ENCODE data around the gene PCBP3.
"Not testable (repeated sequence)": the region's sequence is repeated elsewhere in the genome, so short reads cannot be mapped to it uniquely, and the experiment has no call there.

The PCBP3 gene

DNA sequence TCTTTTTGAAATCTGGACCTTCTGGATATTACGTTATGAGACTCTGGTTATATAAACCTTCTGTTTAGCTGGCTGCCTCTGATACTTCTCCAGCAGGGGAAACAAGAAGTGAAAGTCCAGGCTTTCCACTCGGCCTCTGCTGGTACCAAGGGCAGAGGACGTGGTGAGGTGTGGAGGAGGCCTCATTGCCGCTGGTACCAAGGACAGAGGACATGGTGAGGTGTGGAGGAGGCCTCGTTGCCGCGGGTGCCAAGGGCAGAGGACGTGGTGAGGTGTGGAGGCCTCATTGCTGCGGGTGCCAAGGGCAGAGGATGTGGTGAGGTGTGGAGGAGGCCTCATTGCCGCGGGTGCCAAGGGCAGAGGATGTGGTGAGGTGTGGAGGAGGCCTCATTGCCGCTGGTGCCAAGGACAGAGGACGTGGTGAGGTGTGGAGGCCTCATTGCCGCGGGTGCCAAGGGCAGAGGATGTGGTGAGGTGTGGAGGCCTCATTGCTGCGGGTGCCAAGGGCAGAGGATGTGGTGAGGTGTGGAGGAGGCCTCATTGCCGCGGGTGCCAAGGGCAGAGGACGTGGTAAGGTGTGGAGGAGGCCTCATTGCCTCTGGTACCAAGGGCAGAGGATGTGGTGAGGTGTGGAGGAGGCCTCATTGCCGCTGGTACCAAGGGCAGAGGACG, 242.5 kb downstream of the PCBP3 start:
- peak; percentile 57 to 63 for DNase-seq

DNA sequence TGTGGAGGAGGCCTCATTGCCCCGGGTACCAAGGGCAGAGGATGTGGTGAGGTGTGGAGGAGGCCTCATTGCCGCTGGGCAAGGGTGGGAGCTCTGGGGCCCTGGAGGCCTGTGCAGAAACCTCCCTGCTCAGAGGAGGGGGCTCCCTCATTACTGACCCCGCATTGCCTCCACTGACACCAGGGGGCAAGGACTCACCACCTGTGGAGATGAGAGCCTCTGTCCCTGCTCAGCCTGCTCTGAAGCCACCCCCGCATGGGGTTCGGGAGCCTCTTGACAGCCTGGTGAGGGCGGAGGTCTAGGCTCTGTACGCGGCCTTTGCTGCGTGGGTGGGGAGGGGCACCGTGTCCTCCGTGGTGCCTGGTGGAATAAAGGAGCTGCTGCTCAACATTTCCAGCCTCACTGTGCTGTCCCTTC, 243.1 kb downstream of the PCBP3 start:
- no peak for DNase-seq

DNA sequence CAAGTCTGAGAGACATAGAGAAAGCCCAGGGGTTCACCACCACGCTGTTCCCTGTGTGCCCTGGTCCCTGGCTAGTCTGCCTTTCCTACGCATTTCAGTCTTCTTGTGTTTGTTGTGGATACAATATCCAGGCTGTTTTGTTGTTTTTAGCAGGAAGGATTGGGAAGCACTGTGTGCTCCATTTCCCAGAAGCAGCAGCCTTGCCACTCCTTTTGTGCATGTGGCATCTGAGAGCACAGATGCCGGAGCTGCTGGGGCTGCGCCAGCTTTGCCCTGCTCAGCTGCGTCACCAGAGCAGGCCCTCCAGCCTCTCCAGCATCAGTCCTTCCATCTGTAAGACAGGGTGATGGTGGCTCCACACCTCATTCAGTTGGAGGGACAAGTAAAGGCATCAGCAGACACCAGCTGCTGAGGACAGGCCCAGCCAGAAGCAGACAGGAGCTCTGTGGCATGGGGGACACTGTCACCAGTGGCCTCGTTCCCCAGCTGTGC, 243.6 kb downstream of the PCBP3 start:
- no peak for DNase-seq

GRCh38 chr21:45887788-45888187, 244.3 kb downstream of the PCBP3 start:
- no peak for DNase-seq

GRCh38 chr21:45888386-45889009, 245.0 kb downstream of the PCBP3 start:
- DNase-seq, result no peak

DNA sequence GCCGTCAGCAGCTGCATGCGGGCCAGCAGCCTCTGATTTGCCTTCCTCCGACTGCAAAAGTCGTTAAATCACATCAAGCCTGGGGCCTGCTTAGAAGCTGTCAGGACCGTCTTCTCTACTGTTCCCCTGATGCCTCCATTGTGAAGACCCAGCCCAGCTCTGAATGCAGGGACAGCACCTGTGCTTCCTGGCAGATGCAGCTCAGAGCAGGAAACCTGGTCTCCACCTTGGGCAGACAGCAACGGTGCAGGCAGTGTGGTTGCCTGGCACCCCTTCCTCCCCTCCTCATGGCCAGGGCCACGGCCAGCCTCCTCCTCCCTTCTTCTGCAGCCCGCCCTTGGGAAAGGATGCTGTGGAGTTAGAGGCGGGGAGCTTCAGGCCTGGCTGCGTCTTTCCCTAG, 245.7 kb downstream of the PCBP3 start:
- no peak for DNase-seq

DNA sequence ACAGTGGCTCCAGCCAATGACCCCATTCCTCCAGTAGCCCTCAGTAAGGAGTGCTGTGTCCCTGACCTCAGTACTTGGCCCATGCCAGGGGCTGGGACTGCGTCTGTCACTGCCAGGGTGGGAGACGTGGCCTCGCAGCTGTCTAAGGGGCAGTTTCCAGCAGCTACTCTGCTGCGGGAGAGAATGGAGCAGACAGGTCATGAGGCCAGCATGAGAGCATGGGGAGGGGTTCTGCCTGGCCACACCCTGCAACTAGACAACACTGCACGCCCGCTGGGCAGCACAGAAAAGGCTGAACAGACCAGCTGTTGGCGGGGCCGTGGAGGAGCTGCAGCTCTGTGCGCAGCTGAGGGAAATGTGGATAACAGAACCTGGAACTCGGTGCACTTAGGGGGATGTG, 246.4 kb downstream of the PCBP3 start:
- DNase-seq, result no peak

- no peak for DNase-seq
Observed at GRCh38 chr21:45891388-45892155, 248.0 kb downstream of the PCBP3 start.

GRCh38 chr21:45892156-45892915, 248.8 kb downstream of the PCBP3 start:
- DNase-seq, result peak; percentile 41 to 58

GRCh38 chr21:45892916-45893739, 249.6 kb downstream of the PCBP3 start:
- DNase-seq, result no peak

DNA sequence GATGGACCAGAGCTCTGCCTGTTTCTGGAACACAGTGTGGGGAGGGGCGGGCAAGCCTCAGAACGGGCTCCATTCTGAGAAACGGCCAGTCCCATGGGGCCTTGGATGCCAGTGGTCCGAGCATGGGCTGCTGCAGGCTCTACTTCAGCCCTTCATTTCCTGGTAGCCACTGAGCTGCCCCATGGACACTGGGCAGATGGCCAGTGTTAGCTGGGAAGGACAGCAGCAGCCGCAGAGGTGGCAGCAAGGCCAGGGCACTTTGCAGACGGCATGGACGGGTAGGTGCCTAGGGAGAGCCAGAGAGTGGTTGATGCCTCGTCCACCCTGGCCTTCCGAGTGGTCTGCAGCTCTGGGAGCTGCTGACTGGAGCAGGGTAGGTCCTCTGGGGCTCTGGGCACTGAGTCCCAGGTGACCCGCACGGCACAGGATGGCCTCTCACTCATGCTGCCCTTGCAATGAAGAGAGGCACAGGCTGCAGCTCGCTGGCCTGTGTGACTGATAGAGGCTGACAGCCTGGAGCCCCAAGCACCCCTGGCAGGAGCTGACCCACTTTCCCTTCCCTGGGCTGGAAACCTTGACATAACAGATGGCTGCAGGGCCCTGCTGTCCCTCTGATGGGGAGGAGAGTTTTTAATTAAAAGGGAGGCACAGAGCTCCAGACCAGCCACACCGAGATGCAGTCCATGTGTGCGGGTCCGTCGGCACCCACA, 250.4 kb downstream of the PCBP3 start:
- DNase-seq, result no peak

- DNase-seq, result no peak
Observed at GRCh38 chr21:45894450-45894825, 250.9 kb downstream of the PCBP3 start.

GRCh38 chr21:45894906-45895777, 251.6 kb downstream of the PCBP3 start:
- no peak for DNase-seq

GRCh38 chr21:45895778-45896370, 252.3 kb downstream of the PCBP3 start:
- no peak for DNase-seq

- not testable (repeated sequence) for DNase-seq
Observed at GRCh38 chr21:45896431-45896830, 252.9 kb downstream of the PCBP3 start.

DNA sequence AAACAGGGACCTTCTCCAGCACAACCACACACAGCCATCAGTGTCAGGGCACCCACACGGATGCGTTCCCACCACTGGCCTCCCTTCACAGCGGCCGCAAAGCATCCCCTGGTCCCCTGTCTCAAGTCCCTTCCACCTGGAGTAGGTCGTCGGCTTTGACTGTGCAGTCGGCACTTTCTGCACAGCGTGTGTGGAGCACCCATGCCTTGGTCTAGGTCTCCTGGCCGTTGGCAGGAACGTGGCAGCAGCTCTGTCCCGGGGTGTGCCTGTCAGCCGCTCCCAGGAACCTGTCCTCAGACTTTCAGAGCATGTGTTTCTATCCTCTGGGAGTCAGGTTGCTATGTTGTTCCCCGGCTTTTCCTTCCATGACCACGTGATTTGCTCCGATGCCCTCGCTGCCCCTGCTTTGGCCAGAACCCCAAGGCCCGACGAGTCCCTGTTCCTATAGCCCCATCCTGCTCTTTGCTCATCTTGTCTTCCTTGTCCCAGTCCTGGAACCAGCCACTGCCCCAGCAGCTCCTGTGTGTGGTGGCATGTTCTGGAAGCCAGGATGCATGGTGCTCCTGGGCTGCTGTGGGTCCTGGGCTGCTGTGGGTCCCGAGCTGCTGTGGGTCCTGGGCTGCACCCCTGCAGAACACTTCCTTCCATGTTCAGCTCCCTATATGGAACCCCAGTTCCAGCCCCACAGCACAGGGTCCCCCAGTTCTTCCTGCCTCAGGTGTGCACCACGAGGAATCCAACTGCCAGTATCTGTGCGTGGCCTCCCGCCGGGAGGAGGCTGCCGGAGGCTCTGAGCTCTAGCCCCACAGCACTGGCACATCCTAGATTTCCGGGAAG, 253.9 kb downstream of the PCBP3 start:
- DNase-seq, result no peak

GRCh38 chr21:45898028-45898350, 254.5 kb downstream of the PCBP3 start:
- no peak for DNase-seq

DNA sequence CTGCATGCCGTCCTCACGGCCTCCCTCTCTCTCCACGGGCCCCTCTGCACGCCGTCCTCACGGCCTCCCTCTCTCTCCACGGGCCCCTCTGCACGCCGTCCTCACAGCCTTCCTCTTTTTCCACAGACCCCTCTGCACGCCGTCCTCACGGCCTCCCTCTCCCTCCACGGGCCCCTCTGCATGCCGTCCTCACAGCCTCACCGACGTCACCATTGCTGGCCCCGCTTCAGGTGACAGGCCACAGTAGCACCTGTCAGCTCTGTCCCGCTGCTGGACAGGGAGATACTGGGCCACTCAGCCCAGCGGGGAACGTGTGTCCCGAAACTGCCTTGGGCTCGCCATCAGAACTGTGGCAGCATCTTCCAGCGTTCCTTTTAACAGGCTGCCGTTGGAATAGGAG, 255.3 kb downstream of the PCBP3 start:
- DNase-seq, result no peak

- no peak for DNase-seq
Observed at GRCh38 chr21:45899317-45900033, 255.9 kb downstream of the PCBP3 start.

All from CD4-positive, alpha-beta T cell treated with Interleukin-4 for 1 hour (primary cell).